HG02763 (cell line): ENCODE measurements around the gene TRIOBP.
"Not testable (repeated sequence)": the region's sequence is repeated elsewhere in the genome, so short reads cannot be mapped to it uniquely, and the experiment has no call there.

ENCODE experiments used
- ATAC-seq: cut with Tn5 transposase; IDR thresholded peaks from one replicate; pipeline ENCODE4 v1.9.1; 2021; ENCODE audit warnings: mild to moderate bottlenecking, moderate library complexity; ENCODE audit not compliant: unreplicated experiment

The TRIOBP gene

DNA sequence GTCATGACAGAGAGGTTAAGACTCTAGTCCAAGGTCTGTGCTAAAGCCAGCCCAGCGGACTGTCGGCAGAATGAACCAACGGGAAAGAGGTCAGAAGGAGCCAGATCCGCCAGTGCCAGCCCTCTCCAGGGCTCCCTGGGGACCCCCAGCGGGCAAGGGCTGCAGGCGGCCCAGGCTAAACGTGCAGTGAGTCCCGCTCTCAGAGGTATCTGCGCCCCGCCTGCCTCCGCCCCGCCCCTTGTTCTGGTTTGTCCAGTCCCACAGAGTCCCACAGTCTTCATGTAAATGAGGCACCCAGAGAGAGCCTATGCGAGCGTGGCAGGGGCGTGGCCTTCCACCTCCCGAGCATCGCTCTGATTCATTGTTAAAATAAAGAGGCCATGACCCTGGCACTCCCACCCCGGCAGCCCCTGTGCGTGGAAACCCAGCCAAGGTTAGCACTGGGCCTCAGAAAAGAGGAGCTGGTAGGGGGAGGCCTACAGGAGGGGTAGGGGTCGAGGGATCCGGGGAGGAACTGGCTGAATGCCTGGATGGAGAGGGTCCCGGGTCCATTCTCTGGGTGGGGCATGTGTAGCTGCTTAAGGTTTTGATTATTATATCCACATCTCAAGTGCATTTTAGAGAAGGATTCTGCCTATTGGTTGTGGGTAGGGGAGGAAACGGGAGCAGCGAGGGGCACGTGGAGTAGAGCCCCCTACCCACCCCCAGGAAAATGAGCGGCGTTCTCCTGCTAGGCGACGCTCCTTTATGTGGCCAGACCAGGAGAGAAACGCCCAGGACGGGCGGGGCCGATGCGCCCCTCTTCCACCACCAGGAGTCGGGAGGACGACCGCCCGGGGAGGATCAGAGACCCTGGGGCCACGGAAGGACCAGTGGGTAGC is at the start of gene TRIOBP:
TRIOBP (plus strand) TSS at position 392 of the 881 bp plus-strand sequence. CDS start 4,318 bp downstream, outside the sequence.
- ATAC-seq, result peak; percentile 68

DNA sequence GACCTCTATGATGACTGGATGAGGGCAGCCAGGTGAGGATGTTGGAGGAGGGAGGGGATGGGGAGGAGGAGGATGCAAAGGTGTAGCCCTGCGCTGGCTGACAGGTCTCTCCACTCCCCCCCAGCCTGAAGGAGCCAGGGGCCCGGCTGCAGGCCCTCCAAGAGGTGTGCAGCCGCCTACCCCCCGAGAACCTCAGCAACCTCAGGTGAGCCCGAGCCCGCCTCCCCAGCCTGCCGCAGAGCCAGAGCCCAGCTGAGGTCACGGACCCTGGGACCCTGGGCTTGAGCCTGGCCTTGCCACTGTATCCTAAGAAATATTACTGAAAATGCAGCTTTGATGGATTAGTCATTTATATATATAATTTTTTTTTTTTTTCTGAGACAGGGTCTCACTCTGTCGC is 49.5 kb upstream of the TRIOBP start:
- ATAC-seq, result no peak

DNA sequence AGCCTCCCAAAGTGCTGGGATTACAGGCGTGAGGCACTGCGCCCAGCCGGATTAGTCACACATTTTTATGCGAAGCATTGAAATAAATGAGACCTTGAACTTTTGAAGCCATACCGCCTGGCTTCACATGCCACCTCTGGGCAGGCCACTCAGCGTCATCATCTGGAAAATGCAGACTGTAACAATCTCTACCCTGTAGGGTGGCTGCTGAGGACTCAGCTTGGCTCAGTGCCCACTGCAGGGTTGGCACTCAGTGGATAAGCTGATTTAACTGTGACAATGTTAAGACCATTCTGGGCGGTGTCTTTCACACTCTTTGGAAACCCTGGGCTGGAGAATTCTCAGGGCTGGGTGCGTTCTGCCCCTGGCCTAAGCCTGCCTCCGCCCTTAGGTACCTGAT is 48.9 kb upstream of the TRIOBP start:
- no peak for ATAC-seq

- ATAC-seq, result no peak
Observed at GRCh38 chr22:37650463-37651136, 46.2 kb upstream of the TRIOBP start.

DNA sequence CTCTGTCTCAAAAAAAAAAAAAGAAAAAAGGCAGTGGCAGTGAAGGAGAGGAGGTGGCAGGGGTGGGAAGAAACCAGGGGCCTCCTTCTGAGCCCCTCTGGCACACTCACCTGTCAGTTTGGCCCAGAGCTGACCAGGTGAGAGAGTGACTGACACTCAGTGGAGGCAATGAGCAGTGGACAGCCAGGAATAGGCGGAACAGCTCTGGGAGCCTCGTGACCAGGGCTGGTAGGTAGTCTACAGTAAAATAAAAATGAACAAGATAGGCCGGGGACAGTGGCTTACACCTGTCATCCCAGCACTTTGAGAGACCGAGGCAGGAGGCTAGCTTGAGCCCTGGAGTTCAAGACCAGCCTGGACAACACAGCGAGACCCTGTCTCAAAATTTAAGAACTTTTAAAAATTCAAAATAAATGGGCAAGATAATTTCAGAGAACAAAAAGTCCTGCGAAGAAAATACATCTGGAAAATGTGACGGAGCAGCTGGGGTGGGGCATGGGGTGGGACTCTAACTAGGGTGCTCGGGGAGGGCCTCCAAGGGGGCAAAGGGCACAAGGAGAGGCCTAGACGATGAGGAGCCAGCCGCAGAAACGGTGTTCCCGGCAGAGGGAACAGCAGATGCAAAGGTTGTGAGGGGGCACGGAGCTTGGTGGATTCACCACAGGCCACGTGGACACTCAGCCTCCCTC is 42.1 kb upstream of the TRIOBP start:
- no peak for ATAC-seq

DNA sequence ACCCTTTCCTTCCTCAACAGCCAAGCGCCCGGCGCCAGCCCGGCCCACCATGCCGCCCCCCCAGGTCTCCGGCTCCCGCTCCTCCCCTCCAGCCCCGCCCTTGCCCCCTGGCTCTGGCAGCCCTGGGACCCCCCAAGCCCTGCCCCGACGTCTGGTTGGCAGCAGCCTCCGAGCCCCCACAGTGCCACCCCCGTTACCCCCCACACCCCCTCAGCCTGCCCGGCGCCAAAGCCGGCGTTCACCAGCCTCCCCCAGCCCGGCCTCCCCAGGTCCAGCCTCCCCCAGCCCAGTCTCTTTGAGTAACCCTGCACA is 41.6 kb upstream of the TRIOBP start:
- no peak for ATAC-seq

- not testable (repeated sequence) for ATAC-seq
Observed at GRCh38 chr22:37656583-37656982, 40.3 kb upstream of the TRIOBP start.

DNA sequence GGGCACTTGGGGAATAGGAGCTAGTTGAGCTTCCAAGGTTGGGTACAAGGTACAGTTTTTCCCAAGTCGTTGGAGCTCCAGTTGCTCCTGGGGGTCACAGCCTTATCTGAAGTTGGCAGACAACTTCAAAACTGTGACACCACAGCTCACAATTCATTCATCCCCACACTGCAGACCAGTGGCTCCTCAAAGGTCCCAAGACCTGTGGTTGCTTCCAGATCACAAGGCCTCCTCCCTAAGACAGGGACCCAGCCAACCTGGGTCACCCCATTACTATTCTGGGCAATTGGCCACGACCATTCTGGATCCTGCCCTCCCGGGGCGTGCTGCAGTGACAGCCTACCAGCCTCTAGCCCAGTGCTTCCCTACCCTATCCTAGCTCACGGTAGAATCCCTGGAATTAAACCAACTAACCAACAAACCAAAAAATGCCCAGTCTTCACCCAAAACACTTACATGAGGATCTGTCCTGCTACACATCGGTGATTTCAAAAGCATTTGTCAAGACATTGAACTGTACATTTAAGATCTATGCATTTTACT is 39.2 kb upstream of the TRIOBP start:
- ATAC-seq, result no peak

- ATAC-seq, result peak; percentile 85
Observed at GRCh38 chr22:37658133-37659065, 38.4 kb upstream of the TRIOBP start, which contains the start of gene PDXP. TSS of gene PDXP (plus strand) at chr22:37658723. CDS start at chr22:37658783, 60 bp downstream.

DNA sequence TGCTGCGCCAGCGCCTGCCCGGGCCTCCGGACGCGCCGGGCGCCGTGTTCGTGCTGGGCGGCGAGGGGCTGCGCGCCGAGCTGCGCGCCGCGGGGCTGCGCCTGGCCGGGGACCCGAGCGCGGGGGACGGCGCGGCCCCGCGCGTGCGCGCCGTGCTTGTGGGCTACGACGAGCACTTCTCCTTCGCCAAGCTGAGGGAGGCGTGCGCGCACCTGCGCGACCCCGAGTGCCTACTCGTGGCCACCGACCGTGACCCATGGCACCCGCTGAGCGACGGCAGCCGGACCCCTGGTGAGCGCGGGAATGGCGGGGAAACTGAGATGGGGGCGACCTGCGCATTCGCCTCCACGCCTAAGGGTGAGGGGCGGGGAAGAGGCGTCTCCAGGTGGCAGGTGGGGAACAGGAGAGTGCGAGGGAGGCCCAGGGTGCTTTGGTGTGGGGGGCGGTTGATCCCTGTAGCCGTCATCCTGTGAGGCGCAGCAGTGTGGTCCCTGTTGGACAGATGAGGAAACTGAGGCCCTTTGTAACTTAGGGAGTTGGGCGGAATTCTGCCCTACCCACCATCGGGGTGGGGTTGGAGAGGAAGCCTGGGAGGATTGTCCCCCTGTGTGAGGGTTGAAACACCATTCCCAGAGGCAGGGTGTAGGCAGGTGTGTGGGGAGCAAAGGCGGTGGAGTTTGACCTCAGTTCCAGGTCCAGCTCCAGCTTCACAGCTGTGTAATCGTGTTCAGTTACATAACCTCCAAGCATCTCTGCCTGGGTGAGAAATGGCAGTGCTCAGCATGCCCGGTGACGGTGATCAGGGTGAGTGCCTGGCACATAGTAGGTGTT is 37.6 kb upstream of the TRIOBP start:
- peak; percentile 7 for ATAC-seq

DNA sequence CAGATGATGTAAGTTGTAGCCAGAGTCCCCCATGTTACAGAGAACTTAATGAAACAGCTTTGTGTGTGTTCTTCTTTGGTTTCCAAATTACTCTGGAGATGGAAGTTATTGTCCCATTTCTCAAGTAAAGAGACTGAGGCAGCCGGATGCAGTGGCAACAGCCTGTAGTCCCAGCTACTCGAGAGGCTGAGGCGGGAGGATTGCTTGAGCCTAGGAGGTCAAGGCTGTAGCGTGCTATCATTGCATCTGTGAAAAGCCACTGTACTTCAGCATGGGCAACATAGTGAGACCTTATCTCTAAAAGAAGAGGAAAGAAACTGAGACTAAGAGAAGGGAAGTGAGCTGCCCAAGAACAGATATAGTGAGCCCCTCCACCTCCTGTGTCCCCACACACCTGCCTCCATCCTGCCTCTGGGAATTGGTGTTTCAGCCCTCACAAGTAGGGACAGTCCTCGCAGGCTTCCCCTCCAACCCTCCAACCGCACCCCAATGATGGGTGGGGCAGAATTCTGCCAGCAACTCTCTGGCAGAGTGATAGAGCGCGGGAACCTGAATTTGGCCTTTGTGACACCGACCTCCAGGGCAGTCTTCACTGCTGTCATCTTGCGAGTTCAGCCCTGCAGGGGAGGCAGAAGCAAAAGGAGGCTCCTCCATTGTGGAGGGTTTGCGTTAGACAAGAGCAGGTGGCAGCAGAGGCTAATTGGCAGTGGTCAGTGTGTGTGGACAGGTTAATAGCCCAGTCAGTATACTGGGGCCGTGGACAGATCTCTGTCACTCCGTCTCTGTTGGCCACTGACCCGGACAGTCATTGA is 36.7 kb upstream of the TRIOBP start:
- ATAC-seq, result no peak

DNA sequence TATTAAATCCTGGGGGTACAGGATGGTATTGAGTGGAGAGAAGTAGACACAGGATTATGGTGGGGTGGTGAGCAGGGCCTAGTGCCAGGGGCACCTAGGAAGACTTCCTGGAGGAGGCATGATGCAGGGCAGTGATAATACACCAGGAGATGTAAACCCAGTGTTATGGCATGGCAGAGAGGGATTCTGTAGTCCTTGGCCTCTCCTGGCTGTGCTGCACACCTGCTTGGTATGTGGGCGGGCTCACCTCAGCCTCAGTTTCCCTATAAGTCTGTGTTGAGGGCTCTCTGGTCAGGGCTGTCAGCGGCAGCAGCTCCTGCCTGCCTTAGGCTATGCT is 36.2 kb upstream of the TRIOBP start:
- ATAC-seq, result no peak

GRCh38 chr22:37661160-37661924 is 35.5 kb upstream of the TRIOBP start:
- no peak for ATAC-seq

DNA sequence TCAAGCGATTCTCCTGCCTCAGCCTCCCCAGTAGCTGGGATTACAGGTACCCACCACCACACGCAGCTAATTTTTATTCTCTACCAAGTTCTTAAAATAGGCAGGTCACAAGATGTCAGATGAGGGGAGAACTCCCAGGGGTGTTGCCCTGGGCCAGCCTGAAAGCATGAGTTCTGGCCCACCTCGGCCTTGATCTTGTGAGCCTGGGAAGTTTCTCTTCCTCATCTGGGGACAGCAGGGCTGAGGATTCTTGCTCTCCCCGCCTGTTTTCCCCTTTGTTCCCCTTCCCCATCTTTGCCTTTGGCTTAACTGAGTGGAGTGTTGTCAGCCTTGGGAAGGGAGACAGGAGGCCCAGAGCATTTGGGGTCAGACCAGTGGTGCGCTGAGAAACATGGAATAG is 34.8 kb upstream of the TRIOBP start:
- no peak for ATAC-seq

- ATAC-seq, result no peak
Observed at GRCh38 chr22:37663521-37664140, 33.2 kb upstream of the TRIOBP start.

DNA sequence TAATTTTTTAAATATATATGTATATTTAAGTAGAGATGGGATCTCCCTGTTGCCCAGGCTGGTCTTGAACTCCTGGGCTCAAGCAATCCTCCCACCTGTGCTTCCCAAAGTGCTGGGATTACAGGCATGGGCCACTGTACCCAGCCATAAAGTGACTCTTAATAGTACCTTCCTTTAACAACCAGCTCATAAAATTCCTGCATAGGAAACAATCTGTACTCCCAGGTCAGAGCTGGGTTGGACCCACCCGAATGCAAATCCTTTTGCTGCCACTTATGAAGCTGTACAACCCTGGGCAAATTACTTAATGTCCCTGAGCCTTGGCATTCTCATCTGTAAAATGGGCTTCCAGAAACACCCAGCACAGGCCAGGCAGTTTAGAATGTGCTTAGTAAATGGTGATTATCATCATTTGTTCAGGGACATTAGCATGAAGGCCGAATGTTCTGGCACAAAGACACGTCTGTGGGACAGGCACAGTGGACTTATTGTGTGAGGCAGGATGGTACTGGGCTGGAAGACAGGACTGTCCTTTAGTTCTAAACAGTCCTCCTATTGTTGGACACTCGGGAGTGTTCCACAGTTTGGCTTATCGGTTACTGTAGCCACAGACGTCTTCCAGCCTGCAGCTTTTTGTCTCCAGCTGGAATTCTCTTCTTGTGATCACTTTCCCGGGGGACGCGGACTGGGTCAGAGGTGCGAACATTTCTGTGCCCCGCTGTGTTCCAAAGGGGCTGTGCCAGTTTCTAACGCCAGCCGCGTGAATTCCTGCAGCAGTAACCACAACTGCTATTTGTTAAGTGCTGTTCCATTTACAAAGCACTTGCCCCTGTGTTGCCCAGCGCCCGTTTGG is 32.4 kb upstream of the TRIOBP start:
- no peak for ATAC-seq

DNA sequence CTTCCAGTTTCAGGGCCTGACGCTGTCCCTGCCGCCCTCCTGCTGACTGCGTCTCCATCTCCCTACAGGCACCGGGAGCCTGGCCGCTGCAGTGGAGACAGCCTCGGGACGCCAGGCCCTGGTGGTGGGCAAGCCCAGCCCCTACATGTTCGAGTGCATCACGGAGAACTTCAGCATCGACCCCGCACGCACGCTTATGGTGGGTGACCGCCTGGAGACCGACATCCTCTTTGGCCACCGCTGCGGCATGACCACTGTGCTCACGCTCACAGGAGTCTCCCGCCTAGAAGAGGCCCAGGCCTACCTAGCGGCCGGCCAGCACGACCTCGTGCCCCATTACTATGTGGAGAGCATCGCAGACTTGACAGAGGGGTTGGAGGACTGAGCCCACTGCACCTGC is 31.4 kb upstream of the TRIOBP start:
- no peak for ATAC-seq
